GM19467 (cell line): ENCODE data around the gene FMN2.
A peak's percentile ranks its signal among the peaks of the same experiment; 100 is the strongest.

Experiments
- ATAC-seq: cut with Tn5 transposase; IDR thresholded peaks from one replicate; pipeline ENCODE4 v1.9.1; 2021; ENCODE audit warnings: mild to moderate bottlenecking, moderate library complexity; ENCODE audit not compliant: unreplicated experiment

FMN2 gene

DNA sequence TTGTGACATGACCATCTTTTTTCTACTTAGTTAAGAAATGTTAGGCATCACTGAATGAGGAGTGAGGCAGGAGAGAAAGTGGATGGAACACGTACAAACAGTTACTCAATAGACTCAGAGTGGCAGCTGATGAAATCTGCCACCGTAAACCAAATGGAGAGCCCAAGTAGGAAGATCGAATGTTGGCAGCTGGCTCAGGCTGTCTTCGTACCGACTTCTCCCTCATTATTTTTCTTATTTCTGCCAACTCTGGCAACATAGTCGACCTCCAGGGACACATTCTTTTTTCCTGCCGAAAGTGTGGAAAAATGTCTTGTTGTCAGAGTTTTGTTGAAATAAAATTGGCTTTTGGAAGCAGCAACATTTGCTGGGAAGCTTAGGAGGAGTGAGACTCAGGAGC lies 377.0 kb downstream of the FMN2 start:
- ATAC-seq, result no peak

GRCh38 chr1:240474133-240474614 lies 382.5 kb downstream of the FMN2 start:
- ATAC-seq, result peak; percentile 64

DNA sequence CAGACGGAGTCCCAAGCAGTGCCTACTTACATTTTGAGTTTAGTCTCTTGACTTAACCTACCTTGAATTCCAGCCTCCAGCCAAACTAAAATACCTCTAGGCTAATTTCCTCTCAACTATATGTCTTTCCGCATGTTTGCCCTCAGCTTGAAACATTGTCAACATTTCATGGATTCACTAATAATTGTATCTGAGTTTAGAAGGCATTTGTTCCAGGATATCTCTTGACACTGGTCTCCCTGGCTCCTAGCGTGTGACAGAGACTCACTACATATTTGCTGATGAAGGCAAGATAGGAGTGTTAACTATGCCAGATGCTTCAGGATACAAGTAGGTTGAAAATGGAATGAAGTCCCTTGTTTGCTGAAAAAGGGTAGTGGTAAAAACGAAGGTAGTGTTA lies 384.1 kb downstream of the FMN2 start:
- no peak for ATAC-seq

DNA sequence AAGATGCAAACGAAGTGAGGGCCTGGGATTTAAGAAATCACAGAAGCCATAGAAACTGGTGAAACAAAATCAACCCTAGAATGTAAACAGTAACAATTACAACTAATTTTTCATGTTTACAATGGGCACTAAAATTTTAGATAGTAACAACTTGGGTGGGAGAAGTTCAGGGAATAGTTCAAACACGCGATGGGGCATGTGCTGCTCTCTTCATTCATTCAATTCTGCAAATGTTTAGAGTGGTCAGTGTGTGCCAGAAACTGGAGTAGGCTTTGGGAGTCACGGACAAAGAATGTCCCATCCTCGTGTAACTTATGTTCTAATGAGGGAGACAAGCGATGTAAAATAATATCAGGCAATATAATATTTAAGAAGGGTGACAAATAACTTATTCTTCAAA lies 386.9 kb downstream of the FMN2 start:
- no peak for ATAC-seq

GRCh38 chr1:240484804-240485443 lies 393.2 kb downstream of the FMN2 start:
- no peak for ATAC-seq

DNA sequence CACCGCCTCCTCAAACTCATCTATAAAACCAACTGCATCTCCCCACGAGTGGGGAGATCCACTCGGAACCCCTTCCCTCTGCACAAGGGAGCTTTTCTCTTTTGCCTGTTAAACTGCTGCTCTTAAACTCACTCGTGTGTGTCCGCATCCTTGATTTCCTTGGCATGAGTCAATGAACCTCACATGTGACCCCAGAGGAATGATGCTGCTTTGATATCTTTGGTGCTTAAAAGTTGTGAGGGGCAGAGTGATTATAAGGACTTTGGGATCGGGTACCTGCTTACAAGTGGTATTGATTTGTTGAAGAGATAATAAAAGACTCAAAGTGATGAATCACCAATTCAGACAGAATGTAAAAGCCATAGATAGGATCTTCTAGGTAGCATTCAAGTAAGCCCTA lies 394.9 kb downstream of the FMN2 start:
- no peak for ATAC-seq

DNA sequence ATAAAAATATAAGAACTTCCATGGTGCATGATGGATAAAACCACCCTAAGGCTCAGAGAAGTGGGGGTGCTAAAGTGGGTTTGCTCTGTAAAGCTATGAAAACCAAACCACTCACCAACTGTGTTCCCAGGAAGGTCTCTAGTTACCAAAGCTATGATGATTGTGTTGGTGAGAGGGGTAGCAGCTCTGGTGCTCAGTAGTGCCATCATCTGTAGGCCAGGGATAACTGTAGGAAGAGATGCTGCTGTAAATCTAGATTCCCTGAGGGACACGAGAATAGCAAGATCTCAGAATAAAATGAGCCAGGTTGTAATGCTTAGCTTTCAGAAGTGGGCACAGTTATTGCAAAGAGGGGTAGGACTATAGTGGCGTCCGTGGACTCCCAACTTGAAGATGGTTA lies 395.8 kb downstream of the FMN2 start:
- ATAC-seq, result no peak

DNA sequence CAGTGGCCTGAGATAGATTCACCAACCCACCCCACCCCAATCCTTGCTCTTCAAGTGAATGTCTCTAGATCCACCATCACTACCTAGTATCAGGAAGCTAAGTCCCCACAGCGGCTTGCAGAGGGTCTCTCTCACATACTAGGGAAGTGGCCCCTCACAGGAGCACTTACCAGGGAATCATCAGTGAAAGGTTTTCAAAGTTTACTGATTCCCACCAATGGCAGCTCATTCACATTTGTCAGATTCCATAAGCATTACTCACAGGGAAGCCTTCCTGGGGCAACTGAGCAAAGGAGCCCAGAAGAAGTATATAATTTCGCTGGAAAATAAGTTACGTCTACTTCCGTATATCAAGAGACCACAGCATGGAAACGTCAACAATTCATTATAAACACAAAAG lies 399.5 kb downstream of the FMN2 start:
- ATAC-seq, result no peak

- ATAC-seq, result no peak
Measured at GRCh38 chr1:240491796-240492195, 400.1 kb downstream of the FMN2 start.

DNA sequence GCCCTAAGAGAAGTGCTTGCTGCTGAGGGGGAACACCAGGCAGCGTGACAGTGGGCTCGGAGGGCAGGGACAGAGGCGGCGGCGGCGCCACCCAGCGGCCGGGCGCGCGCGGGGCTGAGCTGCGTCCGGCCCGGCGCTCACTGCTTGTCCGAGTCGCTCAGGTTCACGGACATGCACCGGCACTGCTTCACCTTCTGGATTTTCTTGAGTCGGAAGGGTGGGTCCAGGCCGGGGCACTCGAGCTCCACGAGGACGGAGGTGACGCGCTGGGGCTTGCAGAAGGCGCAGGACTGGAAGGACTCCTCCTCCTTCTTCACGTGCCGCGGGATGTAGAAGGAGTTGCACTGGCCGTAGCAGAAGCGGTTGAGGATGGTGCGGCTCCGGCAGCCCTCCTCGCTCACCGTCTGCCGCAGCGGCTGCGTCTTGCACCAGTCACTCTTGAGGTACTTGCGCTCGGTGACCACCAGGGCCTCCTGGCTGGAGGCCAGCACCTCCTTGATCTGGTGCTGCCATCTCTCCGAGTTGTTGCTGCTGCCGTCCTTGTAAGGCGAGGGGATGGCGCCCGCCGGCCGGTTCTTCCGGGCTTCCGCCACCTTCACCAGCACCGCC lies 401.3 kb downstream of the FMN2 start:
- no peak for ATAC-seq

GRCh38 chr1:240495601-240496000 lies 403.9 kb downstream of the FMN2 start:
- no peak for ATAC-seq

DNA sequence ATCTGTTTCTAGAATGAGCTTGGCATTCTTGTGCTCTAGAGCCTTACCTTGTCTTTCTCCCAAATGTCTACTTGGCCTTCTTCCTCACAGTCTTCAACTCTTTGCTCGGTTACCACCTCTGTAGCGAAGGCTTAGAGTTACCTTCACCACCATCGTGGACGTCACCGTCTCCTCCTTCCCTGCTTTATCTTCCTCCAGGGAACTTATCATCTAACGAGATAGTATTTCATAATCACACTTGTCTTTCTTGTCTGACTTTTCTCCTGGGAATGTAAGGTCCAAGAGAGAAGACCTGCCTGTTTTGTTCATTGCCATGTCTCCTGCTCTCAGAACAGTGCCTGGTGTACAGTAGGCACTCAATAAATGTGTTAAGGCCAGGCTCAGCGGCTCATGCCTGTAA lies 404.7 kb downstream of the FMN2 start:
- no peak for ATAC-seq

DNA sequence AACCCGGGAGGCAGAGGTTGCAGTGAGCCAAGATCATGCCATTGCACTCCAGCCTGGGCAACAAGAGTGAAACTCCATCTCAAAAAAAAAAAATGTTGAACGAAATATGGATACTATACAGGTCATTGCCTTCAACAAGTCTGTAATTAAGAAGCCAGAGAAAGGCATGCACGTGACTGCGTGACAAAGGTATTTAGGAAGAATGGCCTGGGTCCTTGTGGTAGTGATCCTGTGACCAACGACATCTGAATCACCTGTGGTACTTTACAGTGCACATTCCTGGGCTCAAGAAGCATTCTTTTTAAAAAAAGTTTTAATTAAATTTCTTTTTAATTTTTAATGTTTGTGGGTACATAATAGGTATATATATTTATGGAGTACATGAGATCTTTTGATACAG lies 405.3 kb downstream of the FMN2 start:
- no peak for ATAC-seq

DNA sequence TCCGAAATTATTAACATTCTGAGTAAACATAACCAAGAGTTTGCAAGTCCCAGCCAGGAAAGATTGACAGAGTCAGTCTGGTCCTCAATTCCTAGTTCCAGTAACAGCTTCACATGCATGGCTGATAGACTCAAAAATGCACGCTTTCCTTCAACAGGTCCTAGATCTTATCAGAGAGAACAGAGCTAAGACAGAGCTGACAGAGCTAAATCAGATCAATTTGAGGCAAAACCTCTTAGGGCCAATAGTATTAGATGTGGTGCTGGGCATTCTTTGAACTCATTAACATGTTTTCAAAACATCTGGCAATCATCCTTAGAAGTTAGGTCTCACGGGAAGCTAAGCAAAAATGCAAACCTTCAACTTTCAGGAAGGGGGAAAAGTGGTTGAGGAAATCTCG lies 406.2 kb downstream of the FMN2 start:
- ATAC-seq, result no peak

- ATAC-seq, result no peak
Measured at GRCh38 chr1:240498335-240498734, 406.7 kb downstream of the FMN2 start.

- ATAC-seq, result no peak
Measured at GRCh38 chr1:240499012-240499411, 407.3 kb downstream of the FMN2 start.

- ATAC-seq, result no peak
Measured at GRCh38 chr1:240500647-240501046, 409.0 kb downstream of the FMN2 start.

DNA sequence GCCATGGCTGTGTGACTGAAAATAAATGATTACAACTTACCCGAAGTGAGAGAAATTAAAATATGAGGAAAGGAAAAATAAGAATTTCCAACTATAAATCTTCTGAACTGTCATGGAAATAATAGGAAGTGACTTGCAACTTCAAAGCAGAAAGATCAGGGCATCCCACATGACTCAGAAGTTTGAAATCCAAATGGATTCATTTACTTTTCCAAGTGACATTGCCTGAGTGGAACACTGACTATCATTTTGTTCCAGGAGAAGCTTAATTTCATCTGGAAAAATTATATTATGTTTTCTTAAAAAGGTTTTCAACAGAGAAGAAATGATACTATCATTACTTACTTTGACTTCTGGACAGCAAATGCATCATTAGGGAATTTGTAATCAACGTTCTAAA lies 409.4 kb downstream of the FMN2 start:
- ATAC-seq, result no peak

- ATAC-seq, result no peak
Measured at GRCh38 chr1:240503036-240503435, 411.4 kb downstream of the FMN2 start.

- no peak for ATAC-seq
Measured at GRCh38 chr1:240503558-240503957, 411.9 kb downstream of the FMN2 start.

- ATAC-seq, result no peak
Measured at GRCh38 chr1:240506176-240506575, 414.5 kb downstream of the FMN2 start.

DNA sequence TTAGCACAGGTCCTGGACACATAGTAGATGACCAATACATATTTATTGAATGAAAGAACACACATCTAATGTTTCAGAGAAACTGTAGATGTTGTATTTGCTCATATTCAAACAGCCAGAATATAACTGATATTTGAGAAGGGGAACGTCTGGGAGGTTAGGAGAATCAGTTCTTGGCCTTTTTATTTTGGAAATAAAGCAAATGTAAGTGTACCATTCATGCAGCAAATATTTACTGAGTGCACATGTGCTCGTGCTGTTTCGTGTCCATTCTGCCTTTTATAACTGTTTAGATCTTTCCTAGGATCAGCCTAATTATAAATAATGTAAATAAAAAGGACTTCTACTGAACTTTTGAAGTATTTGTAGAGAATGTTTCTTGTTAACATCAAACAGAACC lies 416.5 kb downstream of the FMN2 start:
- ATAC-seq, result no peak

- no peak for ATAC-seq
Measured at GRCh38 chr1:240508950-240509349, 417.3 kb downstream of the FMN2 start.
